Spleen (tissue), 11 donors: ENCODE data around the gene STRIP2. TPM values are rescaled to one million over a fixed set of nuclear protein-coding genes. Genes with fewer than 3 reads are reported as not detected.

Experiments
- DNase-seq: peaks from one replicate; pipeline ENCODE4 v3.0.0-alpha.2; 2020
- H3K27ac ChIP-seq, 8 donors: fragments of 200-600 bp; sonication (generic) in 7 of 8; 1 replicate in 4 of 8; 2 replicates in 4 of 8; pipeline versions ENCODE4 v1.5.0 to v1.8.0; 2016 to 2021; ENCODE audit warnings: inconsistent platforms in 4 of 8, mild to moderate bottlenecking in 4 of 8, moderate library complexity in 1 of 8
- H3K27me3 ChIP-seq, 7 donors: fragments of 200-600 bp; sonication (generic) in 6 of 7; replicated peaks in 1 of 7; 1 replicate in 4 of 7; 2 replicates in 3 of 7; pipeline versions ENCODE4 v1.5.0 to v1.8.0; 2016 to 2021; ENCODE audit warnings: inconsistent platforms in 3 of 7, mild to moderate bottlenecking in 1 of 7
- H3K36me3 ChIP-seq, 6 donors: fragments of 200-600 bp; sonication (generic) in 5 of 6; 1 replicate in 4 of 6; 2 replicates in 2 of 6; pipeline versions ENCODE4 v1.5.0 to v1.8.0; 2016 to 2021; ENCODE audit warnings: inconsistent platforms in 2 of 6
- H3K4me1 ChIP-seq, 6 donors: fragments of 200-600 bp; sonication (generic) in 5 of 6; 1 replicate in 3 of 6; 2 replicates in 3 of 6; pipeline versions ENCODE4 v1.5.0 to v1.8.0; 2016 to 2021; ENCODE audit warnings: inconsistent platforms in 3 of 6
- H3K4me3 ChIP-seq, 8 donors: fragments of 200-600 bp; sonication (generic) in 7 of 8; 1 replicate in 4 of 8; 2 replicates in 4 of 8; pipeline versions ENCODE4 v1.5.0 to v1.8.0; 2016 to 2021; ENCODE audit warnings: inconsistent platforms in 4 of 8, mild to moderate bottlenecking in 4 of 8, moderate library complexity in 2 of 8
- H3K9me3 ChIP-seq, 8 donors: fragments of 200-600 bp; sonication (generic) in 7 of 8; 1 replicate in 4 of 8; 2 replicates in 4 of 8; pipeline versions ENCODE4 v1.5.0 to v1.8.0; 2016 to 2021; ENCODE audit warnings: inconsistent platforms in 4 of 8
- CTCF ChIP-seq, 11 experiments: fragments of 200-600 bp in 7 of 11; fragments of 450-650 bp in 4 of 11; sonication (generic) in 4 of 11; IDR thresholded peaks in 8 of 11; conservative IDR thresholded peaks in 3 of 11; 1 replicate in 7 of 11; 2 replicates in 4 of 11; pipeline versions ENCODE4 v1.4.0 to v1.8.0; 2016 to 2021; ENCODE audit warnings: antibody characterized with exemption in 11 of 11, inconsistent platforms in 4 of 11, mild to moderate bottlenecking in 1 of 11
- POLR2A ChIP-seq, 3 donors: fragments of 450-650 bp; IDR thresholded peaks; one replicate each; pipeline ENCODE4 v1.5.1; 2017; ENCODE audit warnings: antibody characterized with exemption in 3 of 3, mild to moderate bottlenecking in 1 of 3
- POLR2AphosphoS5 ChIP-seq, 3 donors: sonication (generic); formaldehyde crosslinking; IDR thresholded peaks; one replicate each; pipeline ENCODE4 v1.5.1; 2017; ENCODE audit warnings: antibody characterized with exemption in 3 of 3
- WGBS, 5 donors: extraction: QIAGEN DNeasy Blood & Tissue Kit in 3 of 5; methylation state at CpG; one replicate each; pipeline versions ENCODE4 v1.1.5 to v1.1.7; 2013 to 2018; 5-methylcytosine and 5-hydroxymethylcytosine counted together
- intact Hi-C: fragments of 100-400 bp; cut with DNase I; formaldehyde crosslinking; loops from one replicate; pipeline ENCODE4 v1.15.0; 2023; ENCODE audit warnings: low total_unique reads
- polyA plus RNA-seq, 3 donors: library from polyadenylated mRNA; stranded (reverse); fragments of 200-250 nt; gene quantifications; one replicate each; pipeline ENCODE4 v1.2.1, GENCODE V29; 2013
- total RNA-seq, 7 donors: library from RNA; depleted of rRNA in 3 of 7; stranded (reverse); fragments of >200 nt in 3 of 7; fragmentation: NEBNext Ultra II Directional in 4 of 7; extraction: Animal tissue kit (Norgen Biotek cat#: 25700) in 4 of 7; gene quantifications; one replicate each; pipeline versions ENCODE4 v1.1.0 to v1.2.1, GENCODE V29; 2016 to 2021
- donor health status: healthy with polysubstance abuse.
- donor health status: DM: no; HTN: no; CAD: no; lungs with moderate emphysema.
- donor health status: DM: no; HTN: no; CAD: no.
- donor health status: Bipolar disorder and iron deficiency.
- donor health status: healthy.
- donor health status: DM: no; HTN: no; CAD: no.
- donor health status: DM: yes; HTN: yes; CAD: no.

The STRIP2 gene
- total and polyA plus RNA-seq, 10 donors, result 0.60 to 2.2 (median 1.3) TPM

- no peak for DNase-seq
- WGBS, 5 donors, result 85 to 95% (median 90%) methylated on average over 4 of the region's 4 CpGs
- TF ChIP-seq POLR2A (IDR thresholded peaks at IDR 0.05) (no peak), POLR2AphosphoS5 (IDR thresholded peaks at IDR 0.05) (no peak), CTCF (IDR thresholded peaks at IDR 0.05 in 8 of 11, conservative IDR thresholded peaks at IDR 0.05 in 3 of 11) (no peak)
- no peaks in the 10 kb centered on the region for H3K27me3 ChIP-seq
- no peaks in the 10 kb centered on the region for H3K9me3 ChIP-seq
- peaks cover 0 to 43% (median 8%) of the 10 kb centered on the region in 6 donors for H3K36me3 ChIP-seq
- H3K4me1 ChIP-seq, result no peaks in the 10 kb centered on the region
- no peak overlapping the region for H3K27ac ChIP-seq
- intact Hi-C loops, result no loop called here
- H3K4me3 ChIP-seq, result no peak overlapping the region
Observed at GRCh38 chr7:129394982-129395914, 39.0 kb upstream of the STRIP2 start.

GRCh38 chr7:129401228-129401966, 32.8 kb upstream of the STRIP2 start:
- no peak overlapping the region for H3K27ac ChIP-seq
- no peaks in the 10 kb centered on the region for H3K9me3 ChIP-seq
- H3K36me3 ChIP-seq, result peaks cover 0 to 74% (median 17%) of the 10 kb centered on the region in 6 donors
- no peaks in the 10 kb centered on the region for H3K4me1 ChIP-seq
- 57 to 94% (median 80%) methylated on average over 1 of the region's 1 CpG for WGBS, 5 donors
- intact Hi-C loops, result no loop called here
- no peak for TF ChIP-seq CTCF (IDR thresholded peaks at IDR 0.05 in 8 of 11, conservative IDR thresholded peaks at IDR 0.05 in 3 of 11)
- no peak for TF ChIP-seq POLR2AphosphoS5 (IDR thresholded peaks at IDR 0.05)
- no peak for TF ChIP-seq POLR2A (IDR thresholded peaks at IDR 0.05)
- H3K4me3 ChIP-seq, result no peak overlapping the region
- DNase-seq, result no peak
- H3K27me3 ChIP-seq, result no peaks in the 10 kb centered on the region

GRCh38 chr7:129401967-129402860, 32.0 kb upstream of the STRIP2 start:
- 69 to 86% (median 72%) methylated on average over 3 of the region's 3 CpGs for WGBS, 5 donors
- TF ChIP-seq CTCF (IDR thresholded peaks at IDR 0.05 in 8 of 11, conservative IDR thresholded peaks at IDR 0.05 in 3 of 11) (no peak), POLR2A (IDR thresholded peaks at IDR 0.05) (no peak), POLR2AphosphoS5 (IDR thresholded peaks at IDR 0.05) (no peak)
- H3K9me3 ChIP-seq, result no peaks in the 10 kb centered on the region
- DNase-seq, result no peak
- intact Hi-C loops, result no loop called here
- H3K27ac ChIP-seq, result no peak overlapping the region
- H3K4me1 ChIP-seq, result no peaks in the 10 kb centered on the region
- no peak overlapping the region for H3K4me3 ChIP-seq
- no peaks in the 10 kb centered on the region for H3K27me3 ChIP-seq
- peaks cover 0 to 79% (median 20%) of the 10 kb centered on the region in 6 donors for H3K36me3 ChIP-seq
